ENCODE measurements around the gene CDKL1. TPM values are rescaled to one million over a fixed set of nuclear protein-coding genes. Genes with fewer than 3 reads are reported as not detected.

CDKL1 gene
- polyA plus RNA-seq, 3 donors: 1.2 to 2.5 (median 1.3) TPM

DNA sequence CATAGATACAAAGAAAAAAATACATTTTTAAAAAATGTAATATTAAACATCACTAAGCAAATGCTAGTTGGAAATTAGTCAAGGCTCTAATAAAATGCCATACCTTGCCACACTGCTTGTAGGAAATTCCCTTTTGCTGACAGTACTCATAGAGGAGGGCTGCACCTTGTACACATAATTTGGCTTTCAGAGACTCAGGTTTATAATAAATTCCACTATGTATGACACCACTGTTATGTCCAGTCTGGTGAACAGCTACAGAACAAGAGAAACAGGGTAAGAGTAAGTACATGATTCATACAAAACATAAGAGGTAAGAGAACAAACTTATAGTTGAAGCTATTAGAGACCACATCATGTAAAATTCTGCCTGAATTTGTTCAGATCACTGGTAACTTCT lies 94.8 kb downstream of the CDKL1 start:
- Histone ChIP-seq H2AFZ (ENCODE audit: insufficient read depth, low read depth, low read length, poor library complexity, severe bottlenecking) (no peak overlapping the region), H3K79me2 (ENCODE audit: insufficient read depth, low read length) (no peaks in the 10 kb centered on the region), H4K20me1 (ENCODE audit: insufficient read depth, low read length) (no peaks in the 10 kb centered on the region), H3K4me1 (ENCODE audit: control insufficient read depth in 1 of 2, insufficient read depth in 2 of 2, low read length in 2 of 2) (peaks cover 0 to 11% of the 10 kb centered on the region in 2 donors), H3K27me3 (ENCODE audit: control insufficient read depth in 2 of 2, insufficient read depth in 2 of 2, low read length in 2 of 2) (no peaks in the 10 kb centered on the region), H3K36me3 (replicated peaks in 1 of 2; ENCODE audit: control insufficient read depth in 1 of 2, insufficient read depth in 2 of 2, low read length in 2 of 2) (no peaks in the 10 kb centered on the region), H3K9me3 (replicated peaks in 1 of 2; ENCODE audit: control insufficient read depth in 1 of 2, insufficient read depth in 1 of 2, low read length in 2 of 2) (no peaks in the 10 kb centered on the region), H3K27ac (ENCODE audit: low read depth in 1 of 2, low read length in 2 of 2) (no peak overlapping the region), H3K4me3 (replicated peaks in 1 of 3; ENCODE audit: low read depth in 2 of 3, low read length in 3 of 3) (no peak overlapping the region), H3K4me2 (replicated peaks; ENCODE audit: extremely low read depth, low read length, poor library complexity, severe bottlenecking) (no peak overlapping the region), H3K9ac (ENCODE audit: insufficient read depth, low read length, poor library complexity, severe bottlenecking) (no peak overlapping the region)
- H3K9me3 Mint-ChIP-seq: peaks cover 0 to 3% (median 0%) of the 10 kb centered on the region in 7 donors
- H3K27ac Mint-ChIP-seq: no peak overlapping the region
- H3K36me3 Mint-ChIP-seq: peaks cover 5% of the 10 kb centered on the region in 2 donors
- TF ChIP-seq, protein P1, sequence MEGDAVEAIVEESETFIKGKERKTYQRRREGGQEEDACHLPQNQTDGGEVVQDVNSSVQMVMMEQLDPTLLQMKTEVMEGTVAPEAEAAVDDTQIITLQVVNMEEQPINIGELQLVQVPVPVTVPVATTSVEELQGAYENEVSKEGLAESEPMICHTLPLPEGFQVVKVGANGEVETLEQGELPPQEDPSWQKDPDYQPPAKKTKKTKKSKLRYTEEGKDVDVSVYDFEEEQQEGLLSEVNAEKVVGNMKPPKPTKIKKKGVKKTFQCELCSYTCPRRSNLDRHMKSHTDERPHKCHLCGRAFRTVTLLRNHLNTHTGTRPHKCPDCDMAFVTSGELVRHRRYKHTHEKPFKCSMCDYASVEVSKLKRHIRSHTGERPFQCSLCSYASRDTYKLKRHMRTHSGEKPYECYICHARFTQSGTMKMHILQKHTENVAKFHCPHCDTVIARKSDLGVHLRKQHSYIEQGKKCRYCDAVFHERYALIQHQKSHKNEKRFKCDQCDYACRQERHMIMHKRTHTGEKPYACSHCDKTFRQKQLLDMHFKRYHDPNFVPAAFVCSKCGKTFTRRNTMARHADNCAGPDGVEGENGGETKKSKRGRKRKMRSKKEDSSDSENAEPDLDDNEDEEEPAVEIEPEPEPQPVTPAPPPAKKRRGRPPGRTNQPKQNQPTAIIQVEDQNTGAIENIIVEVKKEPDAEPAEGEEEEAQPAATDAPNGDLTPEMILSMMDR (IDR thresholded peaks at IDR 0.05): no peak
- H3K4me3 Mint-ChIP-seq: no peak overlapping the region
- H3K27me3 Mint-ChIP-seq (ENCODE audit: low read depth in 3 of 3): peaks cover 0 to 2% (median 0%) of the 10 kb centered on the region in 3 donors
- peaks cover 5% of the 10 kb centered on the region for H3K4me1 Mint-ChIP-seq
- intact Hi-C loops (cut with micrococcal nuclease): no loop called here
- no peak for DNase-seq

DNA sequence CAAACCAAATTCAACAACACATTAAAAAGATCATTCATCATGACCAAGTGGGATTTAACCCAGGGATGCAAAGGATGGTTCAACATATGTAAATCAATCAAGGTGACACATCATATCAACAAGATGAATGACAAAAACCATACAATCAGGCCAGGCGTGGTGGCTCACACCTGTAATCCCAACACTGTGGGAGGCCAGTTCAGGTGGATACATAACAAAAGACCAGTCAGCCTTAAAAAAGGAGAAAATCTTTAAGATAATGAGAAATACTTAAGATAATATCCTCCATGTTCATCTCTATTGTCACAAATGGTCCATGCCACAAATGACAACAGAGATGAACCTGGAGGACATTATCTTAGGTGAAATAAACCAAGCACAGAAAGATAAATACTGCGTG lies 97.1 kb downstream of the CDKL1 start:
- no peak overlapping the region for H3K27ac ChIP-seq (ENCODE audit: low read depth in 1 of 2, low read length in 2 of 2)
- H3K27me3 ChIP-seq (ENCODE audit: control insufficient read depth in 2 of 2, insufficient read depth in 2 of 2, low read length in 2 of 2): no peaks in the 10 kb centered on the region
- Mint-ChIP-seq H3K4me3 (no peak overlapping the region), H3K27me3 (ENCODE audit: low read depth in 3 of 3) (peaks cover 0 to 2% (median 0%) of the 10 kb centered on the region in 3 donors), H3K4me1 (peaks cover 5% of the 10 kb centered on the region), H3K27ac (no peak overlapping the region), H3K36me3 (peaks cover 5% of the 10 kb centered on the region in 2 donors), H3K9me3 (peaks cover 0 to 3% (median 0%) of the 10 kb centered on the region in 7 donors)
- TF ChIP-seq, protein P1 (IDR thresholded peaks at IDR 0.05): no peak
- H3K9ac ChIP-seq (ENCODE audit: insufficient read depth, low read length, poor library complexity, severe bottlenecking): no peak overlapping the region
- H3K4me3 ChIP-seq (replicated peaks in 1 of 3; ENCODE audit: low read depth in 2 of 3, low read length in 3 of 3): no peak overlapping the region
- no CpG with 5 or more reads among the region's 2 CpGs for WGBS (ENCODE audit: insufficient coverage)
- peaks cover 0 to 11% of the 10 kb centered on the region in 2 donors for H3K4me1 ChIP-seq (ENCODE audit: control insufficient read depth in 1 of 2, insufficient read depth in 2 of 2, low read length in 2 of 2)
- H3K79me2 ChIP-seq (ENCODE audit: insufficient read depth, low read length): no peaks in the 10 kb centered on the region
- H3K4me2 ChIP-seq (replicated peaks; ENCODE audit: extremely low read depth, low read length, poor library complexity, severe bottlenecking): no peak overlapping the region
- H4K20me1 ChIP-seq (ENCODE audit: insufficient read depth, low read length): no peaks in the 10 kb centered on the region
- intact Hi-C loops (cut with micrococcal nuclease): no loop called here
- no peaks in the 10 kb centered on the region for H3K9me3 ChIP-seq (replicated peaks in 1 of 2; ENCODE audit: control insufficient read depth in 1 of 2, insufficient read depth in 1 of 2, low read length in 2 of 2)
- H2AFZ ChIP-seq (ENCODE audit: insufficient read depth, low read depth, low read length, poor library complexity, severe bottlenecking): no peak overlapping the region
- no peaks in the 10 kb centered on the region for H3K36me3 ChIP-seq (replicated peaks in 1 of 2; ENCODE audit: control insufficient read depth in 1 of 2, insufficient read depth in 2 of 2, low read length in 2 of 2)
- no peak for DNase-seq
